Lung (tissue), 16 donors: ENCODE data around the gene HOXB2. TPM values are rescaled to one million over a fixed set of nuclear protein-coding genes. Genes with fewer than 3 reads are reported as not detected.
A peak's percentile ranks its signal among the peaks of the same experiment; 100 is the strongest.

Experiments
- ATAC-seq: fragments of 200-7000 bp; cut with Tn5 transposase; one replicate; pipeline ENCODE4 v1.9.1; 2020; ENCODE audit warnings: moderate number of reproducible peaks; ENCODE audit not compliant: insufficient read depth, low FRiP score
- DNase-seq, 3 donors: peaks; one replicate each; pipeline ENCODE4 v3.0.0-alpha.2; 2013 to 2017
- H3K27ac ChIP-seq, 2 donors: one replicate each; pipeline ENCODE4 v1.5.1; 2013; ENCODE audit warnings: mild to moderate bottlenecking in 2 of 2, moderate library complexity in 2 of 2, control low read depth in 1 of 2, inconsistent platforms in 1 of 2, low read depth in 1 of 2, low read length in 1 of 2
- H3K27me3 ChIP-seq, 3 donors: one replicate each; pipeline ENCODE4 v1.5.1; 2013; ENCODE audit warnings: low read length in 2 of 3; ENCODE audit not compliant: control insufficient read depth in 3 of 3, insufficient read depth in 3 of 3
- H3K36me3 ChIP-seq, 4 donors: one replicate each; pipeline ENCODE4 v1.5.1; 2013; ENCODE audit warnings: low read length in 4 of 4, mild to moderate bottlenecking in 1 of 4, moderate library complexity in 1 of 4; ENCODE audit not compliant: control insufficient read depth in 4 of 4, insufficient read depth in 4 of 4
- H3K4me1 ChIP-seq, 5 donors: one replicate each; pipeline ENCODE4 v1.5.1; 2013; ENCODE audit warnings: low read length in 5 of 5, mild to moderate bottlenecking in 2 of 5, moderate library complexity in 1 of 5; ENCODE audit not compliant: control insufficient read depth in 5 of 5, insufficient read depth in 5 of 5
- H3K4me3 ChIP-seq: one replicate; pipeline ENCODE4 v1.5.1; 2013; ENCODE audit warnings: mild to moderate bottlenecking, control low read depth, moderate library complexity
- H3K9ac ChIP-seq, 2 donors: one replicate each; pipeline ENCODE4 v1.5.1; 2013; ENCODE audit warnings: low read length in 2 of 2, control low read depth in 1 of 2; ENCODE audit not compliant: insufficient read depth in 1 of 2
- H3K9me3 ChIP-seq, 4 donors: one replicate each; pipeline ENCODE4 v1.5.1; 2013; ENCODE audit warnings: low read length in 3 of 4, mild to moderate bottlenecking in 1 of 4, moderate library complexity in 1 of 4; ENCODE audit not compliant: control insufficient read depth in 4 of 4, insufficient read depth in 3 of 4
- CTCF ChIP-seq: IDR thresholded peaks from 2 replicates; pipeline ENCODE4 v1.5.1; 2012; ENCODE audit warnings: mild to moderate bottlenecking; ENCODE audit errors: control extremely low read depth, extremely low read depth
- WGBS, 2 donors: extraction: QIAGEN DNeasy Blood & Tissue Kit; methylation state at CpG; one replicate each; pipeline ENCODE4 v1.1.7; 2013; 5-methylcytosine and 5-hydroxymethylcytosine counted together
- long read RNA-seq, 5 donors: transcript quantifications; one replicate each; lab custom pipeline, GENCODE V29; 2026
- polyA plus RNA-seq, 2 donors: library from polyadenylated mRNA; stranded (reverse); fragments of 200-250 nt; gene quantifications; one replicate each; pipeline ENCODE4 v1.2.1, GENCODE V29; 2013
- total RNA-seq, 2 donors: library from RNA; depleted of rRNA in 1 of 2; stranded (reverse); fragments of >200 nt in 1 of 2; gene quantifications; one replicate each; pipeline ENCODE4 v1.2.1, GENCODE V29; 2014 to 2021
- donor health status: control.
- donor health status: control.
- donor health status: Bipolar disorder and iron deficiency.
- donor health status: healthy.
- donor health status: DM: yes; HTN: yes; CAD: no.

Gene HOXB2
- total RNA-seq (10 to 100 TPM in 1 of 2 donors, 1 to 10 TPM in 1; 6.7 to 13.9 TPM), polyA plus RNA-seq (1 to 10 TPM; 4.1 to 7.8 TPM)
- long read RNA-seq, donor 1, transcript HOXB2-201 (2 exons, 1,562 nt) = major isoform, 10 of 10 reads
- long read RNA-seq, donor 1, partial matches to known transcripts = 0 of 10 reads
- long read RNA-seq, donor 1, other reads (novel, unspliced or antisense) = 0 of 10 reads
- long read RNA-seq, donor 2, partial matches to known transcripts = 0 of 4 reads
- long read RNA-seq, donor 2, other reads (novel, unspliced or antisense) = 0 of 4 reads
- long read RNA-seq, donor 3, transcript HOXB2-201 (2 exons, 1,562 nt) = major isoform, 6 of 6 reads
- long read RNA-seq, donor 3, partial matches to known transcripts = 0 of 6 reads
- long read RNA-seq, donor 3, other reads (novel, unspliced or antisense) = 0 of 6 reads
- long read RNA-seq, donor 4, transcript HOXB2-201 (2 exons, 1,562 nt) = major isoform, 10 of 10 reads
- long read RNA-seq, donor 4, partial matches to known transcripts = 0 of 10 reads
- long read RNA-seq, donor 4, other reads (novel, unspliced or antisense) = 0 of 10 reads
- long read RNA-seq, donor 5, transcript HOXB2-201 (2 exons, 1,562 nt) = major isoform, 12 of 12 reads
- long read RNA-seq, donor 5, partial matches to known transcripts = 0 of 12 reads
- long read RNA-seq, donor 5, other reads (novel, unspliced or antisense) = 0 of 12 reads

DNA sequence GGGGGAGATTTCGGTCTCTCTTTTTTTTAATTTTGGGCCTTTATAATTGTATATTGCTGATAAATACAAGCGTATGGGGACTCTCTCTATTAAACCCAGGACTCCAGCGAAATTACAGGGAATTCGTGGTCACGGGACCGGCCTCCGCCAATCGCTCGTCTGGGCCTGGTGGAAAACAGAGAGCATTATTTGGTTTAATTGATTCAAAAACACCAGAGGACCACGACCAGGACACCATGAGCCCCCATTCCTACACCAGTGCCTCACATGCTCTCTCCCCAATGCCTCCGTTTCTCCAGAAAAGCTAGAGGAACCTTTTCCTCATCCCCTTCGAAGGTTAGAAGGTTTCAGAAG is at the start of gene HOXB2:
HOXB2 (minus strand) TSS at position 88 of the 354 bp plus-strand sequence. CDS start 198 bp downstream, outside the sequence.
- no peak for TF ChIP-seq CTCF
- peaks cover 0 to 55% (median 5%) of the 10 kb centered on the region in 5 donors for H3K4me1 ChIP-seq
- 18 to 25% methylated on average over 12 of the region's 12 CpGs for WGBS, 2 donors
- peak within 1 kb of the TSS; percentile 76 to 95 for H3K9ac ChIP-seq
- H3K36me3 ChIP-seq = peaks cover 0 to 22% (median 3%) of the 10 kb centered on the region in 4 donors
- H3K27ac ChIP-seq = peak within 1 kb of the TSS; percentile 76
- H3K9me3 ChIP-seq = no peaks in the 10 kb centered on the region
- ATAC-seq = no peak
- DNase-seq = no peak
- peak within 1 kb of the TSS; percentile 35 for H3K4me3 ChIP-seq
- peaks cover 0 to 72% (median 3%) of the 10 kb centered on the region in 3 donors for H3K27me3 ChIP-seq

GRCh38 chr17:48593840-48594537 is 49.1 kb upstream of the HOXB2 start:
- no peaks in the 10 kb centered on the region for H3K9me3 ChIP-seq
- peak; percentile 66 for ATAC-seq
- peak; percentile 97 to 100 (median 99) for DNase-seq
- WGBS, 2 donors = 9 to 16% methylated on average over 36 to 37 of the region's 37 CpGs
- H3K4me3 ChIP-seq = no peak overlapping the region
- peak; percentile 89 for TF ChIP-seq CTCF
- peak overlapping the region; percentile 46 to 99 for H3K9ac ChIP-seq
- H3K27me3 ChIP-seq = peaks cover 7 to 68% (median 11%) of the 10 kb centered on the region in 3 donors
- H3K4me1 ChIP-seq = peaks cover 0 to 58% (median 6%) of the 10 kb centered on the region in 5 donors
- H3K27ac ChIP-seq = peak overlapping the region in 1 of 2 donors; percentile 55
- H3K36me3 ChIP-seq = peaks cover 0 to 19% (median 3%) of the 10 kb centered on the region in 4 donors

DNA sequence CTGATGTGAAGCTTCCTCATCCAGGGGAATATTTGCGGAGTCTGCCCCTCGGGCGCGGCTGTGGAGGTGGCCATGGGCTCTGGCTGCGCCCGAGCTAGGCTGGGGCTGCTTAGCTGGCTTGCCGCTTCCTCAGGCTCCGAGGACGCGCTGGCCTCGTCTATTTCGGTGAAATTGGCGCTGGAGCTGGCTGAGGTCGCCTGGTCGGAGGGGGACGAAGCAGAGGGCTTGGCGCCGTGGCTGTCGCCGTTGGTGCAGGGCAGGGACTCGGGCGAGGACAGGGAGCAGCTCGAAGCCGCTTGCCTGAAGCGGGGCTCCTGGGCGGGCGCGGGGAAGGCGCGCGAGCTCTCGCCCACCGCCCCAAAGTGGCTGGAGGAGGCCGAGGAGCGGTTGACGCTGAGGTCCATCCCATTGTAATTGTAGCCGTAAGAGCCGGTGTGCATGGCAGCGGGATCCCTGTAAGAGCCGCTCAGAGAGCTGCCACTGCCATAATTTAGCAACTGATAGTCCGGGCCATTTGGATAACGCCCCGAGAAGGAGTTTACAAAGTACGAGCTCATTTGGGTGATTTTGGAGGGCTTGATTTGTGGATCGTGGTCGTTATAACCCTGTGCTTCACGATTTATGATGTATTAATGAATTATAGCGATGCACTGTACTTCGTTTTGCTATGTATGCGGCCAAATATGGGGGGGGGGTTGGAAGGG is 48.4 kb upstream of the HOXB2 start, which contains the start of gene HOXB5:
HOXB5 (minus strand) TSS at position 654 of the 704 bp plus-strand sequence; CDS start at position 557, 97 bp downstream.
- H3K27me3 ChIP-seq = peaks cover 3 to 68% (median 11%) of the 10 kb centered on the region in 3 donors
- peaks cover 0 to 19% (median 3%) of the 10 kb centered on the region in 4 donors for H3K36me3 ChIP-seq
- no peaks in the 10 kb centered on the region for H3K9me3 ChIP-seq
- H3K4me1 ChIP-seq = peaks cover 0 to 58% (median 6%) of the 10 kb centered on the region in 5 donors
- ATAC-seq = no peak
- DNase-seq = no peak
- TF ChIP-seq CTCF = no peak
- peak within 1 kb of the TSS; percentile 16 for H3K4me3 ChIP-seq
- H3K9ac ChIP-seq = peak within 1 kb of the TSS; percentile 91 to 99
- WGBS, 2 donors = 0 to 2% methylated on average over 50 of the region's 50 CpGs
- H3K27ac ChIP-seq = peak within 1 kb of the TSS in 1 of 2 donors; percentile 78
